ENCODE results near the gene TMEM256. TPM values are rescaled to one million over a fixed set of nuclear protein-coding genes. Genes with fewer than 3 reads are reported as not detected.

Gene TMEM256
- total and polyA plus RNA-seq, 2 donors (not counting 3 experiments of a cell fraction or from before 2014, with no cell fraction given), result 67.4 to 148 TPM

- Histone ChIP-seq H3K9ac (replicated peaks; ENCODE audit: extremely low read depth, insufficient read depth, low read length) (no peak overlapping the region), H3K9me3 (replicated peaks; ENCODE audit: control insufficient read depth, insufficient read depth, low read length) (no peaks in the 10 kb centered on the region), H3K4me3 (replicated peaks in 1 of 3; ENCODE audit: insufficient read depth in 1 of 3, low read depth in 1 of 3, low read length in 3 of 3) (no peak overlapping the region), H3K9me1 (replicated peaks; ENCODE audit: control insufficient read depth, extremely low read depth, insufficient read depth, low read length) (no peaks in the 10 kb centered on the region), H3K36me3 (ENCODE audit: control insufficient read depth in 2 of 2, extremely low read depth in 1 of 2, insufficient read depth in 2 of 2, low read length in 2 of 2) (no peaks in the 10 kb centered on the region), H2AFZ (ENCODE audit: low read depth, low read length) (no peak overlapping the region), H3K4me2 (ENCODE audit: insufficient read depth, low read length) (no peak overlapping the region), H3K4me1 (ENCODE audit: control insufficient read depth, extremely low read depth, insufficient read depth, low read length) (peaks cover 23% of the 10 kb centered on the region), H3K27me3 (ENCODE audit: control insufficient read depth in 2 of 2, insufficient read depth in 2 of 2, low read length in 2 of 2) (peaks cover 20 to 28% of the 10 kb centered on the region in 2 experiments), H4K20me1 (replicated peaks; ENCODE audit: control insufficient read depth, extremely low read depth, insufficient read depth, low read length) (no peaks in the 10 kb centered on the region), H3K27ac (ENCODE audit: insufficient read depth, low read depth, low read length) (no peak overlapping the region), H3K79me2 (ENCODE audit: control insufficient read depth, insufficient read depth, low read length) (no peaks in the 10 kb centered on the region)
- POLR2A ChIA-PET, result interaction anchor here (1.2 kb wide), 1 partner anchor 35 kb away, joined by 3 read pairs; the partner anchor contains the start of gene TMEM256
- dilution Hi-C loops (cut with MboI; ENCODE audit: extremely low pct_ligation_motif_present, low sequenced_read_pairs) (no loop called here), intact Hi-C loops (cut with micrococcal nuclease) (loop anchor here (5.0 kb wide), 2 partner anchors 187 to 248 kb away; partner anchors contain the start of genes CTDNEP1, ELP5, TP53 and WRAP53)
- BruUV-seq (replicated peaks), result no TSS peak
- CTCF ChIA-PET, result interaction anchor here (0.7 to 4.4 kb wide), 10 partner anchors 9 to 150 kb away, joined by 3 to 70 read pairs (median 3); partner anchors contain the start of gene TMEM95
- no peak for FAIRE-seq
- no peak for DNase-seq (ENCODE audit: low read depth, low spot score)
- no peak for TF ChIP-seq POLR2A (IDR thresholded peaks at IDR 0.05; ENCODE audit: low read depth, low read length)
- TF ChIP-seq MAX (IDR thresholded peaks at IDR 0.05; ENCODE audit: insufficient read depth, insufficient read length), result no peak
- TF ChIP-seq EZH2 (IDR thresholded peaks at IDR 0.05; ENCODE audit: borderline replicate concordance, low read depth, low read length, severe bottlenecking), result peak; percentile 77
- no peak for TF ChIP-seq POLR2AphosphoS5 (IDR thresholded peaks at IDR 0.05; ENCODE audit: insufficient read depth, low read depth, low read length)
- TF ChIP-seq FOS (IDR thresholded peaks at IDR 0.05; ENCODE audit: borderline replicate concordance, insufficient read depth, low read length), result no peak
- TF ChIP-seq GATA2 (IDR thresholded peaks at IDR 0.05; ENCODE audit: insufficient read depth, insufficient read length, low read depth, low read length), result no peak
Observed at GRCh38 chr17:7438656-7439460, 35.0 kb upstream of the TMEM256 start.

All from endothelial cell of umbilical vein (primary cell).